Caco-2 (cell line): ENCODE data around the gene CLPTM1. TPM values are rescaled to one million over a fixed set of nuclear protein-coding genes. Genes with fewer than 3 reads are reported as not detected.

Experiments used
- BruUV-seq: library from RNA; stranded (reverse); fragments of 400-500 nt; replicated peaks from 2 replicates; lab custom pipeline; 2021; lab: Mats Ljungman, UMichigan
- CTCF ChIA-PET: fragments of 300-600 bp; sonication (Branson Sonifier 250); formaldehyde crosslinking; loops from one replicate; lab custom pipeline; 2022; ENCODE audit warnings: antibody characterized with exemption; lab: Charles Lee
- POLR2A ChIA-PET: fragments of 300-600 bp; sonication (Branson Sonifier 250); formaldehyde crosslinking; loops from one replicate; lab custom pipeline; 2022; ENCODE audit warnings: antibody characterized with exemption; lab: Charles Lee
- DNase-seq, 2 experiments: peaks; one replicate each; pipeline versions ENCODE4 v3.0.0 to v3.0.0-alpha.2; 2020 to 2022
- H3K27me3 ChIP-seq: replicated peaks from 2 replicates; pipeline ENCODE4 v1.6.0; 2011; ENCODE audit warnings: low read length; ENCODE audit not compliant: control insufficient read depth, insufficient read depth
- H3K36me3 ChIP-seq: 2 replicates; pipeline ENCODE4 v1.5.1; 2011; ENCODE audit warnings: low read length; ENCODE audit not compliant: control insufficient read depth, insufficient read depth
- H3K4me1 ChIP-seq: fragments of 250-450 bp; sonication (Bioruptor Pico); 2 replicates; pipeline ENCODE4 v1.5.1; 2020; ENCODE audit warnings: mild to moderate bottlenecking
- H3K4me3 ChIP-seq: 2 replicates; pipeline ENCODE4 v1.5.1; 2011; ENCODE audit warnings: low read depth, mild to moderate bottlenecking, control low read depth, low read length
- H3K9me3 ChIP-seq: fragments of 250-450 bp; sonication (Bioruptor Pico); 2 replicates; pipeline ENCODE4 v1.5.1; 2020; ENCODE audit warnings: mild to moderate bottlenecking, moderate library complexity
- H3K27ac Mint-ChIP-seq: one replicate; pipeline ENCODE4 v1.8.0; 2022; ENCODE audit warnings: mixed read lengths; ENCODE audit not compliant: unreplicated experiment
- H3K27me3 Mint-ChIP-seq: one replicate; pipeline ENCODE4 v1.8.0; 2022; ENCODE audit warnings: mixed read lengths; ENCODE audit not compliant: insufficient read depth, unreplicated experiment
- H3K36me3 Mint-ChIP-seq: one replicate; pipeline ENCODE4 v1.8.0; 2022; ENCODE audit warnings: mild to moderate bottlenecking, mixed read lengths; ENCODE audit not compliant: insufficient read depth, unreplicated experiment
- H3K4me1 Mint-ChIP-seq: one replicate; pipeline ENCODE4 v1.8.0; 2022; ENCODE audit warnings: low read depth, mixed read lengths; ENCODE audit not compliant: unreplicated experiment
- H3K4me3 Mint-ChIP-seq: one replicate; pipeline ENCODE4 v1.8.0; 2022; ENCODE audit warnings: mild to moderate bottlenecking, moderate library complexity, mixed read lengths; ENCODE audit not compliant: unreplicated experiment
- H3K9me3 Mint-ChIP-seq: one replicate; pipeline ENCODE4 v1.8.0; 2022; ENCODE audit warnings: mixed read lengths; ENCODE audit not compliant: unreplicated experiment
- CTCF ChIP-seq, 2 experiments: fragments of 200-600 bp in 1 of 2; IDR thresholded peaks; 1 replicate in 1 of 2; 2 replicates in 1 of 2; pipeline versions ENCODE4 v1.5.1 to v1.8.0; 2011 to 2022; ENCODE audit warnings: antibody characterized with exemption in 1 of 2, control low read depth in 1 of 2, inconsistent platforms in 1 of 2, low read depth in 1 of 2, low read length in 1 of 2, mild to moderate bottlenecking in 1 of 2, moderate library complexity in 1 of 2; ENCODE audit not compliant: insufficient read depth in 1 of 2, severe bottlenecking in 1 of 2, unreplicated experiment in 1 of 2
- intact Hi-C: fragments of 100-400 bp; cut with micrococcal nuclease; formaldehyde crosslinking; loops from one replicate; pipeline ENCODE4 v1.10.0; 2022; ENCODE audit not compliant: unreplicated experiment
- total RNA-seq: library from RNA; stranded (reverse); gene quantifications from 2 replicates; pipeline ENCODE4 v1.2.3, GENCODE V29; 2022

CLPTM1 gene
- total RNA-seq, 1 experiment from 2014 or later: 144 TPM

GRCh38 chr19:44939668-44940067 lies 15.5 kb upstream of the CLPTM1 start:
- Mint-ChIP-seq H3K4me3 (no peak overlapping the region), H3K4me1 (peaks cover 8% of the 10 kb centered on the region), H3K27ac (no peak overlapping the region), H3K27me3 (no peaks in the 10 kb centered on the region), H3K36me3 (peaks cover 4% of the 10 kb centered on the region), H3K9me3 (no peaks in the 10 kb centered on the region)
- TF ChIP-seq CTCF (IDR thresholded peaks at IDR 0.05; ENCODE audit: insufficient read depth in 1 of 2, low read depth in 1 of 2, low read length in 1 of 2, severe bottlenecking in 1 of 2, unreplicated experiment in 1 of 2): no peak
- peaks cover 7% of the 10 kb centered on the region; the same call in 1 of the 2 replicates for H3K4me1 ChIP-seq
- no peak overlapping the region for H3K4me3 ChIP-seq
- ChIA-PET POLR2A (interaction anchor here (0.7 kb wide), 1 partner anchor 532 kb away, joined by 10 read pairs; no protein-coding TSS in a partner anchor), CTCF (no interaction called here)
- BruUV-seq: no TSS peak
- no peaks in the 10 kb centered on the region for H3K27me3 ChIP-seq
- no peak for DNase-seq
- no peaks in the 10 kb centered on the region for H3K36me3 ChIP-seq
- H3K9me3 ChIP-seq: no peaks in the 10 kb centered on the region
- intact Hi-C loops: no loop called here

GRCh38 chr19:44942067-44942571 lies 13.1 kb upstream of the CLPTM1 start, which contains the start of gene APOC4:
Gene APOC4 (plus strand): TSS chr19:44942237. CDS start chr19:44942278, 41 bp downstream.
- no TSS peak for BruUV-seq
- CTCF ChIA-PET: interaction anchor here (0.7 kb wide), 1 partner anchor 68 kb away, joined by 5 read pairs; no protein-coding TSS in a partner anchor
- H3K4me3 Mint-ChIP-seq: no peak within 1 kb of the TSS
- no peaks in the 10 kb centered on the region for H3K9me3 Mint-ChIP-seq
- Histone ChIP-seq H3K4me1 (no peaks in the 10 kb centered on the region), H3K4me3 (no peak within 1 kb of the TSS), H3K27me3 (no peaks in the 10 kb centered on the region), H3K9me3 (no peaks in the 10 kb centered on the region), H3K36me3 (no peaks in the 10 kb centered on the region)
- H3K4me1 Mint-ChIP-seq: no peaks in the 10 kb centered on the region
- no peaks in the 10 kb centered on the region for H3K36me3 Mint-ChIP-seq
- no peaks in the 10 kb centered on the region for H3K27me3 Mint-ChIP-seq
- intact Hi-C loops: no loop called here
- H3K27ac Mint-ChIP-seq: no peak within 1 kb of the TSS
- TF ChIP-seq CTCF (IDR thresholded peaks at IDR 0.05; ENCODE audit: insufficient read depth in 1 of 2, low read depth in 1 of 2, low read length in 1 of 2, severe bottlenecking in 1 of 2, unreplicated experiment in 1 of 2): no peak
- no peak for DNase-seq
- POLR2A ChIA-PET: no interaction called here

- intact Hi-C loops: no loop called here
- ChIA-PET CTCF (no interaction called here), POLR2A (no interaction called here)
- no peaks in the 10 kb centered on the region for H3K9me3 Mint-ChIP-seq
- no peaks in the 10 kb centered on the region for H3K4me1 ChIP-seq
- no peaks in the 10 kb centered on the region for H3K9me3 ChIP-seq
- TF ChIP-seq CTCF (IDR thresholded peaks at IDR 0.05; ENCODE audit: insufficient read depth in 1 of 2, low read depth in 1 of 2, low read length in 1 of 2, severe bottlenecking in 1 of 2, unreplicated experiment in 1 of 2): no peak
- no peaks in the 10 kb centered on the region for H3K27me3 ChIP-seq
- no peaks in the 10 kb centered on the region for H3K36me3 ChIP-seq
- H3K36me3 Mint-ChIP-seq: peaks cover 5% of the 10 kb centered on the region
- H3K27me3 Mint-ChIP-seq: no peaks in the 10 kb centered on the region
- BruUV-seq: no TSS peak
- no peak overlapping the region for H3K27ac Mint-ChIP-seq
- no peak overlapping the region for H3K4me3 Mint-ChIP-seq
- DNase-seq: no peak
- no peak overlapping the region for H3K4me3 ChIP-seq
- H3K4me1 Mint-ChIP-seq: no peaks in the 10 kb centered on the region
Observed at GRCh38 chr19:44943801-44944249, 11.4 kb upstream of the CLPTM1 start.
